Heart left ventricle (tissue), 16 donors: ENCODE data around the gene ALCAM. TPM values are rescaled to one million over a fixed set of nuclear protein-coding genes. Genes with fewer than 3 reads are reported as not detected.

Experiments used
- ATAC-seq, 4 donors: fragments of 200-7000 bp; cut with Tn5 transposase; one replicate each; pipeline ENCODE4 v1.9.1; 2020 to 2022; ENCODE audit warnings: moderate library complexity in 4 of 4, mild to moderate bottlenecking in 3 of 4, moderate number of reproducible peaks in 1 of 4
- DNase-seq, 5 donors: peaks; one replicate each; pipeline ENCODE4 v3.0.0-alpha.2; 2020
- H3K27ac ChIP-seq, 12 donors: fragments of 200-600 bp; sonication (generic) in 4 of 12; one replicate each; pipeline versions ENCODE4 v1.5.0 to v1.8.0; 2016 to 2022; ENCODE audit warnings: mild to moderate bottlenecking in 2 of 12
- H3K27me3 ChIP-seq, 9 donors: fragments of 200-600 bp; sonication (generic) in 2 of 9; one replicate each; pipeline versions ENCODE4 v1.5.1 to v1.8.0; 2016 to 2022; ENCODE audit warnings: mild to moderate bottlenecking in 3 of 9
- H3K36me3 ChIP-seq, 9 donors: fragments of 200-600 bp; sonication (generic) in 2 of 9; one replicate each; pipeline versions ENCODE4 v1.5.0 to v1.8.0; 2018 to 2022; ENCODE audit warnings: mild to moderate bottlenecking in 2 of 9
- H3K4me1 ChIP-seq, 12 donors: fragments of 200-600 bp; sonication (generic) in 4 of 12; one replicate each; pipeline versions ENCODE4 v1.5.0 to v1.8.0; 2016 to 2022; ENCODE audit warnings: mild to moderate bottlenecking in 3 of 12
- H3K4me3 ChIP-seq, 12 donors: fragments of 200-600 bp; sonication (generic) in 4 of 12; one replicate each; pipeline versions ENCODE4 v1.5.0 to v1.8.0; 2017 to 2022; ENCODE audit warnings: mild to moderate bottlenecking in 9 of 12, moderate library complexity in 4 of 12
- H3K9me3 ChIP-seq, 12 donors: fragments of 200-600 bp; sonication (generic) in 4 of 12; one replicate each; pipeline versions ENCODE4 v1.5.0 to v1.8.0; 2016 to 2022; ENCODE audit warnings: mild to moderate bottlenecking in 1 of 12
- POLR2A ChIP-seq, 2 donors: fragments of 450-650 bp; IDR thresholded peaks; one replicate each; pipeline ENCODE4 v1.6.1; 2017; ENCODE audit warnings: antibody characterized with exemption in 2 of 2, mild to moderate bottlenecking in 2 of 2, moderate library complexity in 2 of 2
- WGBS, 4 donors: extraction: QIAGEN DNeasy Blood & Tissue Kit in 2 of 4; methylation state at CpG; one replicate each; pipeline versions ENCODE4 v1.1.5 to v1.1.7; 2013 to 2018; 5-methylcytosine and 5-hydroxymethylcytosine counted together
- intact Hi-C, 10 donors: fragments of 100-400 bp; cut with DNase I; formaldehyde crosslinking; loops; one replicate each; pipeline versions ENCODE4 v1.11.1 to v1.14.2; 2022
- polyA plus RNA-seq, 2 donors: library from polyadenylated mRNA; stranded (reverse); fragments of 200-250 nt; gene quantifications; one replicate each; pipeline ENCODE4 v1.2.3, GENCODE V29; 2013
- total RNA-seq, 9 donors: library from RNA; depleted of rRNA in 2 of 9; stranded (reverse); fragments of >200 nt in 2 of 9; fragmentation: NEBNext Ultra II Directional in 3 of 9; extraction: Animal tissue kit (Norgen Biotek cat#: 25700) in 3 of 9; gene quantifications; one replicate each; pipeline versions ENCODE4 v1.1.0 to v1.2.4, GENCODE V29; 2016 to 2023
- TF ChIP-seq, protein P1 (sequence below), 12 donors: fragments of 200-600 bp; sonication (generic) in 4 of 12; IDR thresholded peaks; one replicate each; pipeline versions ENCODE4 v1.5.0 to v1.8.0; 2018 to 2022; ENCODE audit warnings: antibody characterized with exemption in 12 of 12, mild to moderate bottlenecking in 5 of 12
- donor health status: ischemic (EF 13 %, LVEDD 7.1; RV severe dilation, severe dysfunction).
- donor health status: healthy with polysubstance abuse.
- donor health status: DM: no; HTN: yes; CAD: no.
- donor health status: DM: no; HTN: no; CAD: no.
- donor health status: ischemic (EF 25% LVEDD 6.9; RV normal size, moderate dysfunction).
- donor health status: ischemic (EF 25% LVEDD 5.7; RV mildly dilated, moderate dysfunction).
- donor health status: healthy.
- donor health status: DM: yes; HTN: yes; CAD: no.
- donor health status: ischemic (EF 35%, LVEDD 5.7; RV mildly dilated, moderate dysfunction).
- donor health status: nonischemic (EF 11% LVEDD 7.7; RV severe dilation, severe dysfunction).
- donor health status: DM: yes; HTN: yes; CAD: no.
- donor health status: PGD.
- donor health status: ischemic (EF 29% LVEDD 5.4; RV normal size, mild dysfunction).
- donor health status: nonischemic (EF 23%, LVEDD 6.1; RV moderate dilation, normal function).

The ALCAM gene
- total and polyA plus RNA-seq, 11 donors, result 0.91 to 19.9 (median 5.5) TPM

DNA sequence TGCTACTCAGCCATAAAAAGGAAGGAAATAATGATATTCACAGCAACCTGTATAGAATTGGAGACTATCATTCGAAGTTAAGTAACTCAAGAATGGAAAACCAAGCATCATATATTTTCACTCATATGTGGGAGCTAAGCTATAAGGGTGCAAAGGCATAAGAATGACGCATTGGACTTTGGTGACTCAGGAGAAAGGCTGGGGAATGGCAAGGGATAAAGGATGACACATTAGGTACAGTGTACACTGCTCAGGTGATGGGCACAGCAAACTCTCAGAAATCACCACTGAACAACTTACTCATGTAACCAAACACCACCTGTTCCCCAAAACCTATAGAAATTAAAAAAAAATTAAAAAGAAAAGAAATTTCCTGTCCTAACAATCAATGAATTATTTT is 42.7 kb downstream of the ALCAM start:
- ATAC-seq (no peak), DNase-seq (no peak)
- Histone ChIP-seq H3K36me3 (no peaks in the 10 kb centered on the region), H3K27me3 (no peaks in the 10 kb centered on the region), H3K4me3 (no peak overlapping the region), H3K27ac (no peak overlapping the region), H3K9me3 (peaks cover 0 to 4% (median 0%) of the 10 kb centered on the region in 12 donors), H3K4me1 (no peaks in the 10 kb centered on the region)
- WGBS, 4 donors, result 78 to 87% (median 83%) methylated on average over 2 of the region's 2 CpGs
- TF ChIP-seq, protein P1, sequence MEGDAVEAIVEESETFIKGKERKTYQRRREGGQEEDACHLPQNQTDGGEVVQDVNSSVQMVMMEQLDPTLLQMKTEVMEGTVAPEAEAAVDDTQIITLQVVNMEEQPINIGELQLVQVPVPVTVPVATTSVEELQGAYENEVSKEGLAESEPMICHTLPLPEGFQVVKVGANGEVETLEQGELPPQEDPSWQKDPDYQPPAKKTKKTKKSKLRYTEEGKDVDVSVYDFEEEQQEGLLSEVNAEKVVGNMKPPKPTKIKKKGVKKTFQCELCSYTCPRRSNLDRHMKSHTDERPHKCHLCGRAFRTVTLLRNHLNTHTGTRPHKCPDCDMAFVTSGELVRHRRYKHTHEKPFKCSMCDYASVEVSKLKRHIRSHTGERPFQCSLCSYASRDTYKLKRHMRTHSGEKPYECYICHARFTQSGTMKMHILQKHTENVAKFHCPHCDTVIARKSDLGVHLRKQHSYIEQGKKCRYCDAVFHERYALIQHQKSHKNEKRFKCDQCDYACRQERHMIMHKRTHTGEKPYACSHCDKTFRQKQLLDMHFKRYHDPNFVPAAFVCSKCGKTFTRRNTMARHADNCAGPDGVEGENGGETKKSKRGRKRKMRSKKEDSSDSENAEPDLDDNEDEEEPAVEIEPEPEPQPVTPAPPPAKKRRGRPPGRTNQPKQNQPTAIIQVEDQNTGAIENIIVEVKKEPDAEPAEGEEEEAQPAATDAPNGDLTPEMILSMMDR (IDR thresholded peaks at IDR 0.05), result no peak
- no peak for TF ChIP-seq POLR2A (IDR thresholded peaks at IDR 0.05)
- intact Hi-C loops, result no loop called here

GRCh38 chr3:105413343-105413887 is 46.7 kb downstream of the ALCAM start:
- no peak overlapping the region for H3K27ac ChIP-seq
- TF ChIP-seq, protein P1 (IDR thresholded peaks at IDR 0.05), result no peak
- TF ChIP-seq POLR2A (IDR thresholded peaks at IDR 0.05), result no peak
- no peak overlapping the region for H3K4me3 ChIP-seq
- WGBS, 4 donors, result 90 to 100% (median 99%) methylated on average over 1 of the region's 1 CpG
- intact Hi-C loops, result no loop called here
- no peak for DNase-seq
- no peaks in the 10 kb centered on the region for H3K9me3 ChIP-seq
- no peaks in the 10 kb centered on the region for H3K36me3 ChIP-seq
- H3K4me1 ChIP-seq, result peaks cover 0 to 5% (median 0%) of the 10 kb centered on the region in 12 donors
- no peaks in the 10 kb centered on the region for H3K27me3 ChIP-seq
- ATAC-seq, result no peak

DNA sequence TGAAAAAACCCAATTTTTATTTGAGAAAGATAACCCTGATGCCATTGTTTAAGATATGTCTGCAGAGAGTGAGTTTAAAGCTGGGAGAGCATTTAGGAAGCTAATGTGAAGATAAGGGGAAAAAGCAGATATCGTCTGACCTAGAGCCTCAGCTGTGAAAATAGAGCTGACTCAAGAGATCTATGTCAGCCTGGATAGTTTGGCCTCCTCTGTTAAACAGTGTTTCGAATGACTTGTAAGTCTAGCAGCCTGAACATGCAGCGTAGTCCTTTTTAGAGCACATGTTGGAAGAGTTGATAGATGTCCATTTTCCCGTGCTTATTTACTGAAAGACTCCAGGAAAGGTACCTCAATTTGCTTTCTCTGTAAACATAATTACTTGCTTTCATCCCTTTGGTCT is 48.1 kb downstream of the ALCAM start:
- Histone ChIP-seq H3K4me1 (peaks cover 0 to 5% (median 0%) of the 10 kb centered on the region in 12 donors), H3K27ac (no peak overlapping the region), H3K36me3 (no peaks in the 10 kb centered on the region), H3K9me3 (no peaks in the 10 kb centered on the region), H3K27me3 (no peaks in the 10 kb centered on the region), H3K4me3 (no peak overlapping the region)
- ATAC-seq, result no peak
- no peak for TF ChIP-seq POLR2A (IDR thresholded peaks at IDR 0.05)
- TF ChIP-seq, protein P1 (IDR thresholded peaks at IDR 0.05), result no peak
- intact Hi-C loops, result no loop called here
- WGBS, 4 donors, result 29 to 36% (median 32%) methylated on average over 4 of the region's 4 CpGs
- DNase-seq, result no peak

DNA sequence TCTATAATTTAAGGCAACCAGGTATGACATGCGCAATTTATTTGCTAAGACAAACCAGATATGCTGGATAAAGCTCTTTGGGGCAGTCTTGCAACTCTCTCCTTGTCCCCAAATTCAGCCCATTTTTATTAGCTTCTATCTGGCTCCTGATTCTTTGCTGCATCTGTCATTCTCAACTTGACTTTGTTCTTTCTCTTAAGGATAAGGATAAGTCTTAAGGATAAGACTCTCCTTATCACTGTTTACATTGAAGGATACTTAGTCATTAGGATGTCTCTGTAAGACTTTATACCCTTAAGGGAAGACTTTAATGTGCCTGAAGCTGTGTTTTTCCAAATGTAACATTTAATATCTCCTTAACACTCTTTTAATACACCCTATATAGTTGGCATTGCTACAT is 49.2 kb downstream of the ALCAM start:
- ATAC-seq, result no peak
- WGBS, 4 donors, result 92 to 97% (median 94%) methylated on average over 1 of the region's 1 CpG
- Histone ChIP-seq H3K4me3 (no peak overlapping the region), H3K36me3 (no peaks in the 10 kb centered on the region), H3K4me1 (peaks cover 0 to 5% (median 0%) of the 10 kb centered on the region in 12 donors), H3K27me3 (no peaks in the 10 kb centered on the region), H3K27ac (no peak overlapping the region), H3K9me3 (no peaks in the 10 kb centered on the region)
- TF ChIP-seq, protein P1 (IDR thresholded peaks at IDR 0.05), result no peak
- TF ChIP-seq POLR2A (IDR thresholded peaks at IDR 0.05), result no peak
- DNase-seq, result no peak
- intact Hi-C loops, result no loop called here
